Fibroblast of lung (primary cell): ENCODE results near the gene HTATIP2.
"Not testable (repeated sequence)": the region's sequence is repeated elsewhere in the genome, so short reads cannot be mapped to it uniquely, and the experiment has no call there.

ENCODE experiments used
- EZH2 ChIP-seq: IDR thresholded peaks from 2 replicates; pipeline ENCODE4 v1.5.1; 2012; ENCODE audit warnings: low read length, control low read depth, mild to moderate bottlenecking; ENCODE audit errors: missing control alignments
- TF ChIP-seq, protein P1 (sequence below), 2 donors: IDR thresholded peaks in 1 of 2; conservative IDR thresholded peaks in 1 of 2; 1 replicate in 1 of 2; 2 replicates in 1 of 2; pipeline ENCODE4 v1.5.1; 2011 to 2012; ENCODE audit warnings: low read length in 2 of 2, control low read depth in 1 of 2, inconsistent platforms in 1 of 2, low read depth in 1 of 2, mild to moderate bottlenecking in 1 of 2

DNA sequence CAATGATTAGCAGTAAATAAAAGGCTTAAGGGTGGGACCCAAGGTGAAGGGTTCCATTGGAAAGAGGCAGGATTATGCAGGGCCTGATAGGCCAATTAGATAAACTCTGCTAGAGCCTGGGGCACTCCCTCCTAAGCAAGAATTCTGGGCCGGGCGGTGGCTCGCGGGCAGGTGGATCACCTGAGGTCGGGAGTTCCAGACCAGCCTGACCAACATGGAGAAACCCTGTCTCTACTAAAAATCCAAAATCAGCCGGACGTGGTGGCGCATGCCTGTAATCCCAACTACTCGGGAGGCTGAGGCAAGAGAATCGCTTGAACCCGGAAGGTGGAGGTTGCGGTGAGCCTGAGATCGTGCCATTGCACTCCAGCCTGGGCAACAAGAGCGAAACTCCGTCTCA lies 22.5 kb downstream of the HTATIP2 start:
- TF ChIP-seq, protein P1, sequence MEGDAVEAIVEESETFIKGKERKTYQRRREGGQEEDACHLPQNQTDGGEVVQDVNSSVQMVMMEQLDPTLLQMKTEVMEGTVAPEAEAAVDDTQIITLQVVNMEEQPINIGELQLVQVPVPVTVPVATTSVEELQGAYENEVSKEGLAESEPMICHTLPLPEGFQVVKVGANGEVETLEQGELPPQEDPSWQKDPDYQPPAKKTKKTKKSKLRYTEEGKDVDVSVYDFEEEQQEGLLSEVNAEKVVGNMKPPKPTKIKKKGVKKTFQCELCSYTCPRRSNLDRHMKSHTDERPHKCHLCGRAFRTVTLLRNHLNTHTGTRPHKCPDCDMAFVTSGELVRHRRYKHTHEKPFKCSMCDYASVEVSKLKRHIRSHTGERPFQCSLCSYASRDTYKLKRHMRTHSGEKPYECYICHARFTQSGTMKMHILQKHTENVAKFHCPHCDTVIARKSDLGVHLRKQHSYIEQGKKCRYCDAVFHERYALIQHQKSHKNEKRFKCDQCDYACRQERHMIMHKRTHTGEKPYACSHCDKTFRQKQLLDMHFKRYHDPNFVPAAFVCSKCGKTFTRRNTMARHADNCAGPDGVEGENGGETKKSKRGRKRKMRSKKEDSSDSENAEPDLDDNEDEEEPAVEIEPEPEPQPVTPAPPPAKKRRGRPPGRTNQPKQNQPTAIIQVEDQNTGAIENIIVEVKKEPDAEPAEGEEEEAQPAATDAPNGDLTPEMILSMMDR (conservative IDR thresholded peaks at IDR 0.05 in 1 of 2, IDR thresholded peaks at IDR 0.05 in 1 of 2; ENCODE audit: low read depth in 1 of 2, low read length in 2 of 2), result not testable (repeated sequence)
- not testable (repeated sequence) for TF ChIP-seq EZH2
